ENCODE results near the gene FOXQ1.

The FOXQ1 gene
- 0 reads per million in 4 experiments for total RNA-seq

GRCh38 chr6:1311400-1312202 lies at the start of gene FOXQ1:
Gene FOXQ1, plus strand, starts transcription at chr6:1312098. Its CDS starts 607 bp downstream, at chr6:1312705.
- no peak for DNase-seq

GRCh38 chr6:1262704-1263038 lies 49.2 kb upstream of the FOXQ1 start:
- no peak for DNase-seq

GRCh38 chr6:1263039-1263849 lies 48.7 kb upstream of the FOXQ1 start:
- DNase-seq = no peak

GRCh38 chr6:1263850-1264377 lies 48.0 kb upstream of the FOXQ1 start:
- no peak for DNase-seq

GRCh38 chr6:1264619-1265445 lies 47.1 kb upstream of the FOXQ1 start:
- no peak for DNase-seq

GRCh38 chr6:1266686-1267056 lies 45.2 kb upstream of the FOXQ1 start:
- DNase-seq = no peak

GRCh38 chr6:1267057-1267732 lies 44.7 kb upstream of the FOXQ1 start:
- DNase-seq = no peak

- DNase-seq = no peak
These were observed 43.8 kb upstream of the FOXQ1 start for GRCh38 chr6:1267790-1268762.

- no peak for DNase-seq
These were observed 40.7 kb upstream of the FOXQ1 start for GRCh38 chr6:1271071-1271763.

- DNase-seq = no peak
These were observed 33.7 kb upstream of the FOXQ1 start for GRCh38 chr6:1278061-1278720.

GRCh38 chr6:1279065-1279464 lies 32.8 kb upstream of the FOXQ1 start:
- DNase-seq = no peak

- no peak for DNase-seq
These were observed 31.1 kb upstream of the FOXQ1 start for GRCh38 chr6:1280666-1281300.

GRCh38 chr6:1281746-1282145 lies 30.2 kb upstream of the FOXQ1 start:
- no peak for DNase-seq

- DNase-seq = no peak
These were observed 28.4 kb upstream of the FOXQ1 start for GRCh38 chr6:1283501-1283900.

- no peak for DNase-seq
These were observed 26.3 kb upstream of the FOXQ1 start for GRCh38 chr6:1285556-1285955.

- no peak for DNase-seq
These were observed 25.9 kb upstream of the FOXQ1 start for GRCh38 chr6:1285956-1286355.

GRCh38 chr6:1287103-1287591 lies 24.8 kb upstream of the FOXQ1 start:
- no peak for DNase-seq

- no peak for DNase-seq
These were observed 21.8 kb upstream of the FOXQ1 start for GRCh38 chr6:1290086-1290485.

GRCh38 chr6:1290805-1291204 lies 21.1 kb upstream of the FOXQ1 start:
- no peak for DNase-seq

Measured in effector CD8-positive, alpha-beta T cell (primary cell).